ENCODE measurements around the gene FBXL15. TPM values are rescaled to one million over a fixed set of nuclear protein-coding genes. Genes with fewer than 3 reads are reported as not detected.

FBXL15 gene
- total and polyA plus RNA-seq, 2 of the 13 experiments (the other 11 are each of a cell fraction or from before 2014, with no cell fraction given): 4.3 to 8.3 TPM

DNA sequence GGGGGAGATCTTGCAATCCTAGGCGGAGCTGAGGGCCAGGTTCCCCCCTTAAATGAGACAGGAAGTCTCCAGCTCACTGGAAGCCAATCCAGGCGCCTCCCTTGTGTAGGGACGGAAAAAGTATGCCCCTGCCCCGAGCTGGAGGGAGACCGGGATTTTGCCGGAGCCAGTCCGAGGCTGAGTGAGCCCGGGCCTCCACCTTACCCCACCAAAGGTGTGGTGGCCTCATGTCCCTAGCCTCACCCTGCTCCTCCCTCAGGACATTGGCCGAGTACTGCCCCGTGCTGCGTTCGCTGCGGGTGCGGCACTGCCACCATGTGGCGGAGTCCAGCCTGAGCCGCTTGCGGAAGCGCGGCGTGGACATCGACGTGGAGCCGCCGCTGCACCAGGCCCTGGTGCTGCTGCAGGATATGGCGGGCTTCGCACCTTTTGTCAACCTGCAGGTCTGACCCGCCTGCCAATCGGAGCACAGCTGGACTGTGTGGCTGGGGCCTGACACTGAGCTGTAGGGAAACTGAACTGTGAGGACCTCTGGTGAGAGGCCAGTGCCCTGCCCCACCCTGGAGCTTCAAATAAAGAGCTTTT is 2.0 kb downstream of the FBXL15 start (continued):
- TF ChIP-seq THAP9 (CRISPR knock-in tag; IDR thresholded peaks at IDR 0.05; ENCODE audit: borderline replicate concordance) (0 out of 2 replicates have a peak, but pooled peaks have one; percentile 22), GATAD2A (CRISPR knock-in tag; IDR thresholded peaks at IDR 0.05) (peak; percentile 69; the same call in 1 of the 2 replicates), ZNF552 (CRISPR knock-in tag; IDR thresholded peaks at IDR 0.05; ENCODE audit: borderline replicate concordance) (peak; percentile 39; the same call in 1 of the 2 replicates), IRF2 (CRISPR knock-in tag; IDR thresholded peaks at IDR 0.05) (peak; percentile 87), ATF6 (CRISPR knock-in tag; conservative IDR thresholded peaks at IDR 0.05) (peak; percentile 87; the same call in 1 of the 2 replicates), DR1 (CRISPR knock-in tag; IDR thresholded peaks at IDR 0.05) (peak; percentile 37; the same call in 1 of the 2 replicates), ZFYVE20 (CRISPR knock-in tag; IDR thresholded peaks at IDR 0.05; ENCODE audit: borderline replicate concordance, low read depth) (0 out of 2 replicates have a peak, but pooled peaks have one; percentile 56), KMT2B (CRISPR knock-in tag; IDR thresholded peaks at IDR 0.05) (0 out of 2 replicates have a peak, but pooled peaks have one; percentile 55), RARG (CRISPR knock-in tag; IDR thresholded peaks at IDR 0.05; ENCODE audit: low read depth) (0 out of 2 replicates have a peak, but pooled peaks have one; percentile 68), CHCHD3 (CRISPR knock-in tag; IDR thresholded peaks at IDR 0.05) (peak; percentile 94; the same call in 1 of the 2 replicates), ZNF274 (CRISPR knock-in tag; IDR thresholded peaks at IDR 0.05) (peak; percentile 75; the same call in 1 of the 2 replicates), ZFP36L1 (CRISPR knock-in tag; IDR thresholded peaks at IDR 0.05) (no peak)
- TF ChIP-seq, protein P1, sequence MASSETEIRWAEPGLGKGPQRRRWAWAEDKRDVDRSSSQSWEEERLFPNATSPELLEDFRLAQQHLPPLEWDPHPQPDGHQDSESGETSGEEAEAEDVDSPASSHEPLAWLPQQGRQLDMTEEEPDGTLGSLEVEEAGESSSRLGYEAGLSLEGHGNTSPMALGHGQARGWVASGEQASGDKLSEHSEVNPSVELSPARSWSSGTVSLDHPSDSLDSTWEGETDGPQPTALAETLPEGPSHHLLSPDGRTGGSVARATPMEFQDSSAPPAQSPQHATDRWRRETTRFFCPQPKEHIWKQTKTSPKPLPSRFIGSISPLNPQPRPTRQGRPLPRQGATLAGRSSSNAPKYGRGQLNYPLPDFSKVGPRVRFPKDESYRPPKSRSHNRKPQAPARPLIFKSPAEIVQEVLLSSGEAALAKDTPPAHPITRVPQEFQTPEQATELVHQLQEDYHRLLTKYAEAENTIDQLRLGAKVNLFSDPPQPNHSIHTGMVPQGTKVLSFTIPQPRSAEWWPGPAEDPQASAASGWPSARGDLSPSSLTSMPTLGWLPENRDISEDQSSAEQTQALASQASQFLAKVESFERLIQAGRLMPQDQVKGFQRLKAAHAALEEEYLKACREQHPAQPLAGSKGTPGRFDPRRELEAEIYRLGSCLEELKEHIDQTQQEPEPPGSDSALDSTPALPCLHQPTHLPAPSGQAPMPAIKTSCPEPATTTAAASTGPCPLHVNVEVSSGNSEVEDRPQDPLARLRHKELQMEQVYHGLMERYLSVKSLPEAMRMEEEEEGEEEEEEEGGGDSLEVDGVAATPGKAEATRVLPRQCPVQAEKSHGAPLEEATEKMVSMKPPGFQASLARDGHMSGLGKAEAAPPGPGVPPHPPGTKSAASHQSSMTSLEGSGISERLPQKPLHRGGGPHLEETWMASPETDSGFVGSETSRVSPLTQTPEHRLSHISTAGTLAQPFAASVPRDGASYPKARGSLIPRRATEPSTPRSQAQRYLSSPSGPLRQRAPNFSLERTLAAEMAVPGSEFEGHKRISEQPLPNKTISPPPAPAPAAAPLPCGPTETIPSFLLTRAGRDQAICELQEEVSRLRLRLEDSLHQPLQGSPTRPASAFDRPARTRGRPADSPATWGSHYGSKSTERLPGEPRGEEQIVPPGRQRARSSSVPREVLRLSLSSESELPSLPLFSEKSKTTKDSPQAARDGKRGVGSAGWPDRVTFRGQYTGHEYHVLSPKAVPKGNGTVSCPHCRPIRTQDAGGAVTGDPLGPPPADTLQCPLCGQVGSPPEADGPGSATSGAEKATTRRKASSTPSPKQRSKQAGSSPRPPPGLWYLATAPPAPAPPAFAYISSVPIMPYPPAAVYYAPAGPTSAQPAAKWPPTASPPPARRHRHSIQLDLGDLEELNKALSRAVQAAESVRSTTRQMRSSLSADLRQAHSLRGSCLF (CRISPR knock-in tag; IDR thresholded peaks at IDR 0.05; ENCODE audit: borderline replicate concordance): no peak
- TF ChIP-seq, protein P2, sequence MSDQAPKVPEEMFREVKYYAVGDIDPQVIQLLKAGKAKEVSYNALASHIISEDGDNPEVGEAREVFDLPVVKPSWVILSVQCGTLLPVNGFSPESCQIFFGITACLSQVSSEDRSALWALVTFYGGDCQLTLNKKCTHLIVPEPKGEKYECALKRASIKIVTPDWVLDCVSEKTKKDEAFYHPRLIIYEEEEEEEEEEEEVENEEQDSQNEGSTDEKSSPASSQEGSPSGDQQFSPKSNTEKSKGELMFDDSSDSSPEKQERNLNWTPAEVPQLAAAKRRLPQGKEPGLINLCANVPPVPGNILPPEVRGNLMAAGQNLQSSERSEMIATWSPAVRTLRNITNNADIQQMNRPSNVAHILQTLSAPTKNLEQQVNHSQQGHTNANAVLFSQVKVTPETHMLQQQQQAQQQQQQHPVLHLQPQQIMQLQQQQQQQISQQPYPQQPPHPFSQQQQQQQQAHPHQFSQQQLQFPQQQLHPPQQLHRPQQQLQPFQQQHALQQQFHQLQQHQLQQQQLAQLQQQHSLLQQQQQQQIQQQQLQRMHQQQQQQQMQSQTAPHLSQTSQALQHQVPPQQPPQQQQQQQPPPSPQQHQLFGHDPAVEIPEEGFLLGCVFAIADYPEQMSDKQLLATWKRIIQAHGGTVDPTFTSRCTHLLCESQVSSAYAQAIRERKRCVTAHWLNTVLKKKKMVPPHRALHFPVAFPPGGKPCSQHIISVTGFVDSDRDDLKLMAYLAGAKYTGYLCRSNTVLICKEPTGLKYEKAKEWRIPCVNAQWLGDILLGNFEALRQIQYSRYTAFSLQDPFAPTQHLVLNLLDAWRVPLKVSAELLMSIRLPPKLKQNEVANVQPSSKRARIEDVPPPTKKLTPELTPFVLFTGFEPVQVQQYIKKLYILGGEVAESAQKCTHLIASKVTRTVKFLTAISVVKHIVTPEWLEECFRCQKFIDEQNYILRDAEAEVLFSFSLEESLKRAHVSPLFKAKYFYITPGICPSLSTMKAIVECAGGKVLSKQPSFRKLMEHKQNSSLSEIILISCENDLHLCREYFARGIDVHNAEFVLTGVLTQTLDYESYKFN (CRISPR knock-in tag; conservative IDR thresholded peaks at IDR 0.05): peak; percentile 53; the same call in 1 of the 2 replicates

All from HepG2 (cell line).